ENCODE data around the gene DNHD1.

- TF ChIP-seq CTCF (conservative IDR thresholded peaks at IDR 0.05; ENCODE audit: low read length) (no peak), EZH2phosphoT487 (IDR thresholded peaks at IDR 0.05; ENCODE audit: borderline replicate concordance) (no peak)
These were observed 60.9 kb downstream of the DNHD1 start for GRCh38 chr11:6557761-6558674.

Data from Loucy (cell line).